HCT116 (cell line): Measurements from ENCODE around the gene PCDHGB2. TPM values are rescaled to one million over a fixed set of nuclear protein-coding genes. Genes with fewer than 3 reads are reported as not detected.

Source experiments
- total RNA-seq: library from RNA; stranded (reverse); gene quantifications from one replicate; pipeline ENCODE4 v1.2.1, GENCODE V29; 2021; ENCODE audit not compliant: unreplicated experiment

PCDHGB2 gene
- total RNA-seq, 1 experiment from 2014 or later: 0.34 TPM

Other genes starting within 250 kb of the PCDHGB2 start
- not detected for gene PCDHB4, start 238.2 kb upstream of the PCDHGB2 start, total RNA-seq
- gene PCDHB5, start 224.8 kb upstream of the PCDHGB2 start, total RNA-seq: not detected
- not detected for gene PCDHB6, start 209.9 kb upstream of the PCDHGB2 start, total RNA-seq
- gene PCDHB7, start 187.3 kb upstream of the PCDHGB2 start, total RNA-seq: not detected
- not detected for gene PCDHB8, start 182.2 kb upstream of the PCDHGB2 start, total RNA-seq
- not detected for gene PCDHB16, start 177.6 kb upstream of the PCDHGB2 start, total RNA-seq
- gene PCDHB9, start 172.8 kb upstream of the PCDHGB2 start, total RNA-seq: 0.07 TPM
- not detected for gene PCDHB10, start 167.6 kb upstream of the PCDHGB2 start, total RNA-seq
- 0.07 TPM for gene PCDHB11, start 160.4 kb upstream of the PCDHGB2 start, total RNA-seq
- not detected for gene PCDHB12, start 151.3 kb upstream of the PCDHGB2 start, total RNA-seq
- gene PCDHB13, start 146.1 kb upstream of the PCDHGB2 start, total RNA-seq: 0.22 TPM
- gene PCDHB14, start 136.7 kb upstream of the PCDHGB2 start, total RNA-seq: 0.27 TPM
- 0.07 TPM for gene PCDHB15, start 114.6 kb upstream of the PCDHGB2 start, total RNA-seq
- gene SLC25A2, start 55.9 kb upstream of the PCDHGB2 start, total RNA-seq: 0.42 TPM
- gene TAF7, start 39.2 kb upstream of the PCDHGB2 start, total RNA-seq: 40.9 TPM
- gene PCDHGA1, start 29.5 kb upstream of the PCDHGB2 start, total RNA-seq: 0.05 TPM
- gene PCDHGA2, start 21.2 kb upstream of the PCDHGB2 start, total RNA-seq: not detected
- not detected for gene PCDHGA3, start 16.2 kb upstream of the PCDHGB2 start, total RNA-seq
- gene PCDHGB1, start 9.9 kb upstream of the PCDHGB2 start, total RNA-seq: 0.15 TPM
- not detected for gene PCDHGA4, start 5.0 kb upstream of the PCDHGB2 start, total RNA-seq
- gene PCDHGA5, start 4.2 kb downstream of the PCDHGB2 start, total RNA-seq: 0.05 TPM
- 0.10 TPM for gene PCDHGB3, start 10.2 kb downstream of the PCDHGB2 start, total RNA-seq
- gene PCDHGA6, start 13.9 kb downstream of the PCDHGB2 start, total RNA-seq: 0.07 TPM
- not detected for gene PCDHGA7, start 22.7 kb downstream of the PCDHGB2 start, total RNA-seq
- not detected for gene PCDHGB4, start 27.7 kb downstream of the PCDHGB2 start, total RNA-seq
- not detected for gene PCDHGA8, start 32.6 kb downstream of the PCDHGB2 start, total RNA-seq
- 0.15 TPM for gene PCDHGB5, start 38.0 kb downstream of the PCDHGB2 start, total RNA-seq
- 0.34 TPM for gene PCDHGA9, start 42.8 kb downstream of the PCDHGB2 start, total RNA-seq
- 0.22 TPM for gene PCDHGB6, start 48.0 kb downstream of the PCDHGB2 start, total RNA-seq
- 3.8 TPM for gene PCDHGA10, start 53.0 kb downstream of the PCDHGB2 start, total RNA-seq
- 0.54 TPM for gene PCDHGB7, start 57.7 kb downstream of the PCDHGB2 start, total RNA-seq
- 0.39 TPM for gene PCDHGA11, start 61.1 kb downstream of the PCDHGB2 start, total RNA-seq
- gene PCDHGA12, start 70.5 kb downstream of the PCDHGB2 start, total RNA-seq: 0.17 TPM
- 1.2 TPM for gene PCDHGC3, start 116.0 kb downstream of the PCDHGB2 start, total RNA-seq
- gene PCDHGC4, start 125.0 kb downstream of the PCDHGB2 start, total RNA-seq: 0.05 TPM
- gene PCDHGC5, start 129.1 kb downstream of the PCDHGB2 start, total RNA-seq: not detected